SK-N-SH treated with all-trans-retinoic acid at 6 μM for 48 hours (cell line): ENCODE data around the gene MCM10.
"Not testable (repeated sequence)": the region's sequence is repeated elsewhere in the genome, so short reads cannot be mapped to it uniquely, and the experiment has no call there.

Experiments used
- BACH2 ChIP-seq: fragments of 250-450 bp; sonication (Bioruptor Pico); IDR thresholded peaks from 2 replicates; pipeline ENCODE4 v1.9.0; 2021; ENCODE audit warnings: mild to moderate bottlenecking, borderline replicate concordance
- CSDC2 ChIP-seq: fragments of 250-450 bp; sonication (Bioruptor Pico); IDR thresholded peaks from 2 replicates; pipeline ENCODE4 v1.5.0; 2020; ENCODE audit warnings: mild to moderate bottlenecking, moderate library complexity
- GLIS3 ChIP-seq: fragments of 250-450 bp; sonication (Bioruptor Pico); IDR thresholded peaks from 2 replicates; pipeline ENCODE4 v1.5.0; 2020; ENCODE audit warnings: mild to moderate bottlenecking, moderate library complexity
- ISL1 ChIP-seq: fragments of 250-450 bp; sonication (Bioruptor Pico); IDR thresholded peaks from 2 replicates; pipeline ENCODE4 v2.1.2; 2022; ENCODE audit warnings: mild to moderate bottlenecking, moderate library complexity
- OSR1 ChIP-seq: fragments of 250-450 bp; sonication (Bioruptor Pico); IDR thresholded peaks from 2 replicates; pipeline ENCODE4 v1.8.0; 2022; ENCODE audit warnings: moderate library complexity, mild to moderate bottlenecking, inconsistent platforms
- SNAI2 ChIP-seq: fragments of 250-450 bp; sonication (Bioruptor Pico); IDR thresholded peaks from 2 replicates; pipeline ENCODE4 v1.5.0; 2020; ENCODE audit warnings: mild to moderate bottlenecking, moderate library complexity
- ZFP3 ChIP-seq: fragments of 250-450 bp; sonication (Bioruptor Pico); IDR thresholded peaks from 2 replicates; pipeline ENCODE4 v1.5.0; 2020; ENCODE audit warnings: mild to moderate bottlenecking, moderate library complexity
- ZFP30 ChIP-seq: fragments of 450-650 bp; formaldehyde crosslinking; IDR thresholded peaks from 2 replicates; pipeline ENCODE4 v1.5.0; 2022; ENCODE audit warnings: mild to moderate bottlenecking, moderate library complexity
- ZNF8 ChIP-seq: fragments of 450-650 bp; formaldehyde crosslinking; IDR thresholded peaks from 2 replicates; pipeline ENCODE4 v1.5.0; 2020; ENCODE audit warnings: mild to moderate bottlenecking, moderate library complexity
- TF ChIP-seq, protein P1 (sequence below): fragments of 250-450 bp; sonication (Bioruptor Pico); IDR thresholded peaks from 2 replicates; pipeline ENCODE4 v1.8.0; 2020; ENCODE audit warnings: mild to moderate bottlenecking, moderate library complexity, borderline replicate concordance

DNA sequence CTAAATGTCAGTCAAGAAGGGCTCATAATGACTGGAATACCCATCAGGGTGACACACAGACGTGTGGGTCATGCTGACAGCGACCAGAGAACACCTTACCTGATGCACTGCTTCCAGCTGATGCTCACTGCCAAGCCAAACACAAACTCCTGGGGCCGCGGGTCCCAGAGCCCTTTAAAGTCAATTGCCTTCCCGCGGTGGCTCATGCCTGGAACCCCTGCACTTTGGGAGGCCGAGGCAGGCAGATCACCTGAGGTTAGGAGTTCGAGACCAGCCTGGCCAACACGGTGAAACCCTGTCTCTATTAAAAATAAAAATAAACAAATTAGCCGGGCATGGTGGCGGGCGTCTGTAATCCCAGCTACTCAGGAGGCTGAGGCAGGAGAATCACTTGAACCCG is 73.4 kb downstream of the MCM10 start:
- TF ChIP-seq CSDC2; ZFP3; ISL1 (CRISPR knock-in tag); ZNF8 (CRISPR knock-in tag); ZFP30 (CRISPR knock-in tag); OSR1 (CRISPR knock-in tag); BACH2 (CRISPR knock-in tag); GLIS3 (CRISPR knock-in tag); SNAI2 (CRISPR knock-in tag): not testable (repeated sequence)
- TF ChIP-seq, protein P1, sequence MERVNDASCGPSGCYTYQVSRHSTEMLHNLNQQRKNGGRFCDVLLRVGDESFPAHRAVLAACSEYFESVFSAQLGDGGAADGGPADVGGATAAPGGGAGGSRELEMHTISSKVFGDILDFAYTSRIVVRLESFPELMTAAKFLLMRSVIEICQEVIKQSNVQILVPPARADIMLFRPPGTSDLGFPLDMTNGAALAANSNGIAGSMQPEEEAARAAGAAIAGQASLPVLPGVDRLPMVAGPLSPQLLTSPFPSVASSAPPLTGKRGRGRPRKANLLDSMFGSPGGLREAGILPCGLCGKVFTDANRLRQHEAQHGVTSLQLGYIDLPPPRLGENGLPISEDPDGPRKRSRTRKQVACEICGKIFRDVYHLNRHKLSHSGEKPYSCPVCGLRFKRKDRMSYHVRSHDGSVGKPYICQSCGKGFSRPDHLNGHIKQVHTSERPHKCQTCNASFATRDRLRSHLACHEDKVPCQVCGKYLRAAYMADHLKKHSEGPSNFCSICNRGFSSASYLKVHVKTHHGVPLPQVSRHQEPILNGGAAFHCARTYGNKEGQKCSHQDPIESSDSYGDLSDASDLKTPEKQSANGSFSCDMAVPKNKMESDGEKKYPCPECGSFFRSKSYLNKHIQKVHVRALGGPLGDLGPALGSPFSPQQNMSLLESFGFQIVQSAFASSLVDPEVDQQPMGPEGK: not testable (repeated sequence)
